ENCODE data around the gene MUC3A. TPM values are rescaled to one million over a fixed set of nuclear protein-coding genes. Genes with fewer than 3 reads are reported as not detected.

MUC3A gene
- total RNA-seq, 4 donors from 2014 or later = 0.31 TPM; not detected in 3

- H3K9me3 ChIP-seq = peaks cover 0 to 12% (median 0%) of the 10 kb centered on the region in 3 donors
- no peaks in the 10 kb centered on the region for H3K36me3 ChIP-seq
- ATAC-seq = no peak
- H3K4me3 ChIP-seq = no peak overlapping the region
- H3K27me3 ChIP-seq = peaks cover 69% of the 10 kb centered on the region
- no peak overlapping the region for H3K27ac ChIP-seq
- WGBS, 2 donors (ENCODE audit: low coverage in 1 of 2) = 45 to 73% methylated on average over 2 of the region's 2 CpGs
- TF ChIP-seq POLR2AphosphoS5 (IDR thresholded peaks at IDR 0.05) (no peak), CTCF (IDR thresholded peaks at IDR 0.05) (no peak), EP300 (IDR thresholded peaks at IDR 0.05) (no peak), POLR2A (IDR thresholded peaks at IDR 0.05) (no peak)
- no peaks in the 10 kb centered on the region for H3K4me1 ChIP-seq
Observed at GRCh38 chr7:100952641-100953040, 3.3 kb downstream of the MUC3A start.

- TF ChIP-seq CTCF (IDR thresholded peaks at IDR 0.05) = no peak
- TF ChIP-seq EP300 (IDR thresholded peaks at IDR 0.05) = no peak
- TF ChIP-seq POLR2A (IDR thresholded peaks at IDR 0.05) = no peak
- TF ChIP-seq POLR2AphosphoS5 (IDR thresholded peaks at IDR 0.05) = no peak
- H3K36me3 ChIP-seq = no peaks in the 10 kb centered on the region
- peaks cover 56% of the 10 kb centered on the region for H3K27me3 ChIP-seq
- whole genome bisulfite sequencing, 2 donors (ENCODE audit: low coverage in 1 of 2) = 58 to 63% methylated on average over 11 of the region's 12 CpGs
- peaks cover 0 to 14% (median 0%) of the 10 kb centered on the region in 3 donors for H3K9me3 ChIP-seq
- no peak overlapping the region for H3K4me3 ChIP-seq
- no peaks in the 10 kb centered on the region for H3K4me1 ChIP-seq
- peak; percentile 23 for ATAC-seq
- H3K27ac ChIP-seq = no peak overlapping the region
Observed at GRCh38 chr7:100957832-100958421, 8.6 kb downstream of the MUC3A start.

- no peak for ATAC-seq
- Histone ChIP-seq H3K4me3 (no peak overlapping the region), H3K27me3 (peaks cover 56% of the 10 kb centered on the region), H3K9me3 (peaks cover 0 to 14% (median 0%) of the 10 kb centered on the region in 3 donors), H3K36me3 (no peaks in the 10 kb centered on the region), H3K4me1 (no peaks in the 10 kb centered on the region), H3K27ac (no peak overlapping the region)
- no peak for TF ChIP-seq EP300 (IDR thresholded peaks at IDR 0.05)
- no peak for TF ChIP-seq CTCF (IDR thresholded peaks at IDR 0.05)
- no peak for TF ChIP-seq POLR2AphosphoS5 (IDR thresholded peaks at IDR 0.05)
- no peak for TF ChIP-seq POLR2A (IDR thresholded peaks at IDR 0.05)
- WGBS, 2 donors (ENCODE audit: low coverage in 1 of 2) = 61 to 71% methylated on average over 2 of the region's 2 CpGs
Observed at GRCh38 chr7:100959894-100960293, 10.6 kb downstream of the MUC3A start.

GRCh38 chr7:100962537-100962936 is 13.2 kb downstream of the MUC3A start:
- H3K27me3 ChIP-seq = peaks cover 75% of the 10 kb centered on the region
- peaks cover 0 to 3% (median 0%) of the 10 kb centered on the region in 3 donors for H3K9me3 ChIP-seq
- no peaks in the 10 kb centered on the region for H3K36me3 ChIP-seq
- no peak for ATAC-seq
- H3K4me3 ChIP-seq = no peak overlapping the region
- TF ChIP-seq POLR2AphosphoS5 (IDR thresholded peaks at IDR 0.05) = no peak
- 60 to 85% methylated on average over 2 to 3 of the region's 3 CpGs for WGBS, 2 donors (ENCODE audit: low coverage in 1 of 2)
- H3K4me1 ChIP-seq = peaks cover 0 to 19% (median 11%) of the 10 kb centered on the region in 3 donors
- H3K27ac ChIP-seq = no peak overlapping the region

GRCh38 chr7:100963386-100963785 is 14.1 kb downstream of the MUC3A start:
- 42 to 85% methylated on average over 6 to 8 of the region's 12 CpGs for WGBS, 2 donors (ENCODE audit: low coverage in 1 of 2)
- Histone ChIP-seq H3K36me3 (no peaks in the 10 kb centered on the region), H3K27me3 (peaks cover 84% of the 10 kb centered on the region)

More at GRCh38 chr7:100963386-100963785, 14.1 kb downstream of the MUC3A start:
- Histone ChIP-seq H3K27ac (no peak overlapping the region), H3K9me3 (no peaks in the 10 kb centered on the region), H3K4me1 (peaks cover 0 to 19% (median 11%) of the 10 kb centered on the region in 3 donors), H3K4me3 (no peak overlapping the region)
- no peak for TF ChIP-seq EP300 (IDR thresholded peaks at IDR 0.05)
- TF ChIP-seq POLR2AphosphoS5 (IDR thresholded peaks at IDR 0.05) = no peak
- no peak for TF ChIP-seq POLR2A (IDR thresholded peaks at IDR 0.05)
- no peak for TF ChIP-seq CTCF (IDR thresholded peaks at IDR 0.05)
- ATAC-seq = no peak
